Measurements from ENCODE around the gene CNTNAP2. TPM values are rescaled to one million over a fixed set of nuclear protein-coding genes. Genes with fewer than 3 reads are reported as not detected.

Gene CNTNAP2
- total RNA-seq, 1 donor from 2014 or later: 2.2 TPM

- no peak overlapping the region for H3K4me3 ChIP-seq
- H3K27me3 ChIP-seq: no peaks in the 10 kb centered on the region
- no peak for DNase-seq (ENCODE audit: extremely low spot score in 2 of 2)
- intact Hi-C loops (cut with DNase I): no loop called here
- no peaks in the 10 kb centered on the region for H3K36me3 ChIP-seq
- H3K9me3 ChIP-seq: no peaks in the 10 kb centered on the region
- no peaks in the 10 kb centered on the region for H3K4me1 ChIP-seq
- no peak overlapping the region for H3K27ac ChIP-seq
- no peak for TF ChIP-seq POLR2A (IDR thresholded peaks at IDR 0.05)
- TF ChIP-seq POLR2AphosphoS5 (IDR thresholded peaks at IDR 0.05; ENCODE audit: insufficient read depth in 1 of 2, low read depth in 1 of 2): no peak
- no peak for TF ChIP-seq CTCF (IDR thresholded peaks at IDR 0.05)
These were observed 1392.5 kb downstream of the CNTNAP2 start for GRCh38 chr7:147509035-147509501.

- DNase-seq (ENCODE audit: extremely low spot score in 2 of 2): no peak
- no peaks in the 10 kb centered on the region for H3K4me1 ChIP-seq
- no peak overlapping the region for H3K4me3 ChIP-seq
- no peaks in the 10 kb centered on the region for H3K27me3 ChIP-seq
- H3K36me3 ChIP-seq: no peaks in the 10 kb centered on the region
- no peak overlapping the region for H3K27ac ChIP-seq
- intact Hi-C loops (cut with DNase I): no loop called here
- H3K9me3 ChIP-seq: no peaks in the 10 kb centered on the region
- TF ChIP-seq CTCF (IDR thresholded peaks at IDR 0.05) (no peak), POLR2AphosphoS5 (IDR thresholded peaks at IDR 0.05; ENCODE audit: insufficient read depth in 1 of 2, low read depth in 1 of 2) (no peak), POLR2A (IDR thresholded peaks at IDR 0.05) (no peak)
These were observed 1393.1 kb downstream of the CNTNAP2 start for GRCh38 chr7:147509541-147510200.

DNA sequence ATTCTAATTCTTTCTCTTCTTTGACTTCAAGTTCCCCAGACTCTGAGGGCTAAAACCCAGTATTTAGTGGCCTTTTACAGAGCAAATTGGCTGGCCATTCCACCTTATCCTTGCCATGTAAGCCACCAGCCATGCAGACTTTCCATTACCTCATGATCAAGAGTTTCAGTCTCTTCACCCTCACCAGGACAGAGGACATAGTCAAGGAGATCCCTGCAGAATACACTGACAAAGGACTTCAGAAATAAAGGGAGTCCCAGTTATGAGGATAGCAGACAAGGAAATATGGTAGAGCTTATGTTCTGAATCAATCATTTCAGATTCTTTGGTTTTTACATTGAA, 1393.6 kb downstream of the CNTNAP2 start:
- intact Hi-C loops (cut with DNase I): no loop called here
- Histone ChIP-seq H3K27me3 (no peaks in the 10 kb centered on the region), H3K36me3 (no peaks in the 10 kb centered on the region)

GRCh38 chr7:147510923-147511322, 1394.3 kb downstream of the CNTNAP2 start:
- Histone ChIP-seq H3K36me3 (no peaks in the 10 kb centered on the region), H3K4me3 (no peak overlapping the region), H3K27ac (no peak overlapping the region), H3K4me1 (no peaks in the 10 kb centered on the region), H3K27me3 (no peaks in the 10 kb centered on the region), H3K9me3 (no peaks in the 10 kb centered on the region)
- intact Hi-C loops (cut with DNase I): no loop called here
- TF ChIP-seq POLR2AphosphoS5 (IDR thresholded peaks at IDR 0.05; ENCODE audit: insufficient read depth in 1 of 2, low read depth in 1 of 2): no peak
- TF ChIP-seq POLR2A (IDR thresholded peaks at IDR 0.05): no peak
- no peak for TF ChIP-seq CTCF (IDR thresholded peaks at IDR 0.05)
- no peak for DNase-seq (ENCODE audit: extremely low spot score in 2 of 2)

More for the DNA sequence above, 1393.6 kb downstream of the CNTNAP2 start:
- TF ChIP-seq POLR2A (IDR thresholded peaks at IDR 0.05) (no peak), CTCF (IDR thresholded peaks at IDR 0.05) (no peak), POLR2AphosphoS5 (IDR thresholded peaks at IDR 0.05; ENCODE audit: insufficient read depth in 1 of 2, low read depth in 1 of 2) (no peak)
- Histone ChIP-seq H3K4me3 (no peak overlapping the region), H3K27ac (no peak overlapping the region), H3K4me1 (no peaks in the 10 kb centered on the region), H3K9me3 (no peaks in the 10 kb centered on the region)
- no peak for DNase-seq (ENCODE audit: extremely low spot score in 2 of 2)

GRCh38 chr7:147513451-147513850, 1396.8 kb downstream of the CNTNAP2 start:
- no peaks in the 10 kb centered on the region for H3K9me3 ChIP-seq
- no peak overlapping the region for H3K27ac ChIP-seq
- no peaks in the 10 kb centered on the region for H3K27me3 ChIP-seq
- intact Hi-C loops (cut with DNase I): no loop called here
- H3K4me3 ChIP-seq: no peak overlapping the region
- no peak for TF ChIP-seq POLR2A (IDR thresholded peaks at IDR 0.05)
- no peaks in the 10 kb centered on the region for H3K36me3 ChIP-seq
- no peaks in the 10 kb centered on the region for H3K4me1 ChIP-seq
- DNase-seq (ENCODE audit: extremely low spot score in 2 of 2): no peak
